ENCODE results near the gene BHLHE23.
"Not testable (repeated sequence)": the region's sequence is repeated elsewhere in the genome, so short reads cannot be mapped to it uniquely, and the experiment has no call there.

Gene BHLHE23

GRCh38 chr20:62970307-62971210, 36.2 kb downstream of the BHLHE23 start:
- DNase-seq, result no peak

DNA sequence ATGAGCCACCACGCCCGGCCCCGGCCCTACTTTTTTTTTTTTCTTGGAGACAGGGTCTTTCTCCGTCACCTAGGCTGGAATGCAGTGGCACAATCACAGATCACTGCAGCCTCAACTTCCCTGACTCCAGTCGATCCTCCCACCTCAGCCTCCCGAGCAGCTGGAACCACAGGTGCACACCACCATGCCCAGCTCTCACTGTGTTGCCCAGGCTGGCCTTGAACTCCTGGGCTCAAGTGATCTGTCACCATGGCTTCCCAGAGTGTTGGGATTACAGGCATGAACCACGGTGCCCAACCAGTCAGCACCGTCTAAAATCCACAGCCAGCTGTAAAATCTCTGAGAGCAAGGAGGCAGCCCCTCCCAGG, 36.8 kb downstream of the BHLHE23 start:
- DNase-seq, result no peak

- DNase-seq, result no peak
Observed at GRCh38 chr20:62969179-62969760, 37.5 kb downstream of the BHLHE23 start.

GRCh38 chr20:62968378-62969178, 38.2 kb downstream of the BHLHE23 start:
- DNase-seq, result no peak

DNA sequence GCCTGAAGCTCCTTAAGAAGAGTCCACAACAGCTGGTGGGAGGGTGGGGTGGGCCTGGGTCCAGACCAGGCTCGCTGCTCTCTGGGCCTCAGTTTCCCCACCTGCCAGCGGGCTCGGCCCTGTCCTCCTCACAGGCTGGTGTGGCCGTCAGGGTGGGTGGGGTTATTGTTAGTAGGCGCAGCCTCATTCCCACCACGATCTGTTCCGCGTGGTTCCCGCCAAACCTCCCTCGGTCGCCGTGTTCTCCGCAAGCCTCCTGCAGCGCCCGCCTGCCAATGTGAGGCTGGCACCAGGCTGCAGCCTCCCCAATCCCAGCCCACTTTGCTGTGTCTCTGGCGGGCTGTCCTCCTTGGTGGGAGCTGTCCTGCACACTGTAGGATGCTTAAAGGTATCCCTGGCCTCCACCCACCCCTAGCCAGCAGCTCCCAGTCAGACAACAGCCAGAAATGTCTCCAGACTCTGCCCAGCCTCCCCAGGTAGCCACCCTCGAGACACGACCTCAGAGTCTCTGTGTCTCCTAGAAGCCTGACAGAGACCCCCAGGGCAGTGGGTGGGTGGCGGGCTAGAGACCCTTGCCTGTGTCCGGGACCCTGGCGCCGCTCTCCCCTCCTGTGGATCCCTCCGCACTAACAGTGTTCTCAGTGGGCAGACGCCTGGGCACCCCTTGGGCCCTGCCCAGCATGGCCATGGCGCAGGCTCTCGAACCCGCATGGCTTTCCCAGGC, 39.0 kb downstream of the BHLHE23 start:
- no peak for DNase-seq

GRCh38 chr20:62967149-62967501, 39.6 kb downstream of the BHLHE23 start:
- DNase-seq, result no peak

DNA sequence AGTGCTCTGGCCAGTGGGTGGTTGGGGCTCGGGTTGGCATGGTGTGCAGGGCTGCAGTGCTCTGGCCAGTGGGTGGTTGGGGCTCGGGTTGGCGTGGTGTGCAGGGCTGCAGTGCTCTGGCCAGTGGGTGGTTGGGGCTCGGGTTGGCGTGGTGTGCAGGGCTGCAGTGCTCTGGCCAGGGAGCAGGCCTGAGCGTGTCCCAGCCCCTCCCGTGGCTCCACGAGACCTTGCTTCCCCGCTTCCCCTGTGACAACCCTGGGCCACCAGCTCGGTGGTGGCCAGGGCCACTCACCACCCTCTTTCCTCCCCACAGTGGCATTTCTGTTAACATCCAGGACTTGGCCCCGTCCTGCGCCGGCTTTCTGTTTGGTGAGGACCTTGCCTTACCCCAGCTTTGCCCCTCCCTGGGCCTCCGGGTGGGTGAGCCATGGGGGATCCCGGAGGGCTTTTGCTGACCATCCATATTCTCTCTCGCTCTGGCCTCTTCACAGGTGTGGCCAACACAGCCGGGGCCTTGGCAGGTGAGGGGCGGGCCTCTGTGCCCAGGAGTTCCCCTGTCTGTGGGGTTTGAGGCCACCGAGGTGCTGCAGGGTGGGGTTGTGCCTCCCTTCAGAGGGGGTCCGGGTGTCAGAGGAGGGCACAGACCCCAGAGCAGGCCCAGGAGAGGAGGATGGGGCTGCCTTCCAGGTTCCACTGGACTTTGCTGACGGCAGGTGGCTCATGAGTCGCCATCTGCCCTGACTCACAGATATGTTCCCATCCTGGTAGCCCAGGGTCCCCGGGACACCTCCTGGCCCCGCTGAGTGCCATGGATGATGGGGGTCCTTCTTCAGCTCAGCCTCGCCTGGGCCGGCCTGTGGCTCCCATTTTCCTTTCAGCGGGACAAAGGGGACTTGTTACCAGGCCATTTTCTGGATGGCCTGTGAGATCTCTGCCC, 40.3 kb downstream of the BHLHE23 start:
- DNase-seq, result no peak

DNA sequence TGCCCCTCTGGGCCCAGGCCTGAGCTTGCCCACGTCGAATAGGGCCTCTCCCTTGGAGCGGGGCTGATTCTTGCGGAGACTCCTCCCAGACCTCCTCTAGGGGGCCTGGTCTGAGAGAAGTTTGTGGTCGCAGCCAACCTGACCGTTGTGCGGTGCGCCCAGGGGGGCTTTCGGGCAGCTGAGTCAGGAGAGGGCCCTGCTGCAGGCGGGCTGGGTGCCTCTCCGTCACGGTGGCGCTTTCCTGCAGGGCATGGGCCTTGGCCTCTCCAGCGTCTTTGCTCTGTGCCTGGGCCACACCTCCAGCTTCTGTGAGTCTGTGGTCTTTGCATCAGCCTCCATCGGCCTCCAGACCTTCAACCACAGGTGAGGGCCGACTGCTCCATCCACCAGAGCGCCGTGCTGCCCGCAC, 41.4 kb downstream of the BHLHE23 start:
- DNase-seq, result no peak

DNA sequence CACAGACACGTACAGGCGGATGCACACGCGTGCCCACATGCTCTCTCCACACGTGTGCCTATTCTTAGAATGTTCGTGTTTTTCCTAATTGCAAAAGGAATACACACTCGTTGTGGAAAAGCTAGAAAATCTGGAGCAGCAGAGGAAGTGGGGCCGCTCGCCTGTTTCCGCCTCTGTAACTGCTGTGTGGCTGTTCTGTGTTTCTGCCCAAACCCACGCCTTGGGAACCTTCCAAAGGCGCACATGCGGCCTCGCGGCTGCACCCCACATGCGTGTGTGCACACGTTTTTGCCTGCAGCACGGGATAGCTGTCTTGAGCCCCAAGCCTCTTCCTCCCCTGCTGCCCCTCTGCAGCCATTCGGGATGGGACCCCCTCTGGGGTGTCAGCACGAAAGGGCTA, 42.1 kb downstream of the BHLHE23 start:
- DNase-seq, result no peak

GRCh38 chr20:62963614-62964397, 43.0 kb downstream of the BHLHE23 start:
- no peak for DNase-seq

GRCh38 chr20:62962891-62963613, 43.7 kb downstream of the BHLHE23 start:
- no peak for DNase-seq

DNA sequence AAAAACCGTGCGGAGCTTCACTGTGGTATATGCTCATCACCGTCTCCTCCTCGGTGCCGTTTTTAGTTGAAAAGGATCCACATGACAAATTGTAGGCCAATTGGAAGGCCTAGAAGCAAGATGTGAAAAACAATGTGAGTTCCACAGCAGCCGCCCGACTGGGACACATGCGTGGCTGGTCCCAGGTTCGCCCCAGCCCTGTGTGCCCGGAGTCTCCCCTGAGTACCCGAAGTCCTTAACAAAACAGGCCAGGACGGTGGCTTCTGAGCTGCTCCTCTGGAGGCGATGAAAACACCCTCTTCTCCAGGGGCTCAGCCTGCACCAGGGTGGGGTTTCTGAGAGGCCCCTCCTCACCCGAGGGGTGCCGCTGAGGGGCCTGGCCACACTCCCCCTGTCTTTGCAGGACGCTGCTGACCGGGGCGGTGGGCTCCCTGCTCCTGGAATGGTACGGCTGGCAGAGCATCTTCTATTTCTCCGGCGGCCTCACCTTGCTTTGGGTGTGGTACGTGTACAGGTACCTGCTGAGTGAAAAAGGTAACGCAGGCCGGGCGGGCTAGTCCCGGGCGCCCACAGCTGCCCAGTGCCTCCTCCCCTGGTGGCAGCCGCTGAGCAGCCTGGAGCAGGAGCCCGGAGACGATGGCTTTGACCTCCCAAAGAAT, 44.4 kb downstream of the BHLHE23 start:
- no peak for DNase-seq

GRCh38 chr20:62961799-62962198, 45.0 kb downstream of the BHLHE23 start:
- DNase-seq, result no peak

DNA sequence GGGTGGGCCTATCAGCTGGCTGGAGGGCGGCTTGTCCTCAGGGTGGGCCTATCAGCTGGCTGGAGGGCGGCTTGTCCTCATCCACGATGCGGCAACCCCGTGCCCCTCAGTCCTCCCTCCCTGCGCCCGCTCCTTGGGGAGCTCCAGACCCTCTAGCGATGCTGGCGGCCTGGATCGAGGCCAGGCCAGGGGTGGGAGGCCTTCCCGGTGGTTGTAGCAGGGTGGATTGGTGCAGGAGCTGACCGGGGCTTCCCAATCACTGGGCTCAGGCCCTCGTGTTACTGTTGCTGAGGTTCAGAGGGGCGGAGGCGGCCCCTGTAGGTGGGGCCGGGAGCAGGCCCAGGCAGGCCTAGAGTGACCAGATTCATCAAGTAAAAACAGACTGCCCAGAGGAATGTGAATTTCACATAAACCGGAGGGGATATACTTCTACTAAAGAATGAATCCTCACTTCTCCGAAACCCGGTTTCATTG, 45.4 kb downstream of the BHLHE23 start:
- DNase-seq, result no peak

GRCh38 chr20:62960446-62961309, 46.1 kb downstream of the BHLHE23 start:
- DNase-seq, result not testable (repeated sequence)

DNA sequence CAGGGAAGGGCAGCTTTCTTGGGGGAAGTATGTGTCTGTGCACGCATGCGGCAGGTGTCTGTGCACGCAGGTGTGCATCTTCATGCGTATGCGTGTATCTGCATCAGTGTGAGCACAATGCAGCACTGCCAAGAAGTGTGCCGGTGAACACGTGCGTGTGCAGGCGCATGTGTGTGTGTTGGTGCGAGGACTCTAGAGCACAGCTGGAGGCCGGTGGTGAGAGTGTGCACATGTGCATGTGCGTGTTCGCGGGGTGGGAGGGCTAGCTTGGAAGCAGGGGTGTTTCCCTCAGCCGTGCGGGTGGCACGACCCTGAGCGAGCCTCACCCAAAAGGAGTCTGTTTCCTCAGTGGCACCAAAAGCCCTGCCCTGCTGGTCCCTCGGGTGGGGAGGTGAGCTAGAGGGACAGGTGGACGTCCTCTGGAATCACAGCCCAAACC, 46.7 kb downstream of the BHLHE23 start:
- DNase-seq, result no peak

DNA sequence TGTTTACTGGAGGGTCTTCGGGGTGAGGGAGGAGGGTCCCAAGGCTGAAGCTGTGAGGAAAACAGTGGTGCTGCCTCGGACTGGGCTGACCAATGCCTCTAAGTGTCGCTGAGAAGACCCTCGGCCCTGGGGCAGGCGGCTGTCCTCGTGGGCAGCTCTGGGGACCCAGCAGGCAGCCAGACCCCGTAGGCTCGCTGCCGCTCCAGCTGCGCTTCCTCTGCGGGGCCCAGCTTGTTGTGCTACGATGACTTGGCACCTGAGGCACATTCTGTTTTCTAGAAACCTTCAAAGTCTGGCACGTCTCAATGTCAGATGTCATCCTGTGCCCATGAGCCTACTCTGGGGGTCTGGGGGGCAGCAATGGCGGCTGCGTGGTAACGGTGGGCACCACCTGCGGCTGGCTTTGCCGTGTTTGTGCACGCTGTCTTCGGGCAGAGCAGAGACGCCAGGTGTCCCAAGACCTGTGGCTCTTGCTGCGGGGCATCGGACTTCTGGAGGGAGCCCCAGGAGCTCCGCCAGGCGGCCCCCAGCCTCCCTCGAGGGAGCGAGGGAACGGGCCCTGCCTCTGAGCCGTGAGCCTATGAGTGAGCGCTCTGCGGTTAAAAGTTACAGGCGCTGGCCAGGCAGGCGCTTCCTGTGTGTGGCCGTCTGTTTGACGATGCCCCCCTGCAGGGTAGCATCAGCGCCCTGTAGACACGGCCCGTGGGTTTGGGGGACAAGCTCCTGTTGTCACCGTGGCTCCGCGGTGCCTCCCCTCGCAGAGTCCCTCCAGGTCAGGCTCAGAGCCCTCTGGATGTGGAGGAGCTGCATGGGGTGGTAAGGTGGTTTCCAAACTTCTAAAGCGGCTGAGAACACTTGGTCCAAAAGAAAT, 47.4 kb downstream of the BHLHE23 start:
- no peak for DNase-seq

Data from activated T-cell treated with anti-CD3 and anti-CD28 coated beads, Interleukin-2, amount 50 U/mL, for 48 hours (primary cell).